ENCODE measurements around the gene DYRK4.

GRCh38 chr12:4603421-4603820 lies 41.4 kb downstream of the DYRK4 start:
- no peak for TF ChIP-seq CTCF (IDR thresholded peaks at IDR 0.05)
- no peak for TF ChIP-seq EZH2 (IDR thresholded peaks at IDR 0.05)
- TF ChIP-seq EZH2phosphoT487 (IDR thresholded peaks at IDR 0.05) = no peak

All from neural progenitor cell (in vitro differentiated cells).